ENCODE measurements around the gene IP6K3.

DNA sequence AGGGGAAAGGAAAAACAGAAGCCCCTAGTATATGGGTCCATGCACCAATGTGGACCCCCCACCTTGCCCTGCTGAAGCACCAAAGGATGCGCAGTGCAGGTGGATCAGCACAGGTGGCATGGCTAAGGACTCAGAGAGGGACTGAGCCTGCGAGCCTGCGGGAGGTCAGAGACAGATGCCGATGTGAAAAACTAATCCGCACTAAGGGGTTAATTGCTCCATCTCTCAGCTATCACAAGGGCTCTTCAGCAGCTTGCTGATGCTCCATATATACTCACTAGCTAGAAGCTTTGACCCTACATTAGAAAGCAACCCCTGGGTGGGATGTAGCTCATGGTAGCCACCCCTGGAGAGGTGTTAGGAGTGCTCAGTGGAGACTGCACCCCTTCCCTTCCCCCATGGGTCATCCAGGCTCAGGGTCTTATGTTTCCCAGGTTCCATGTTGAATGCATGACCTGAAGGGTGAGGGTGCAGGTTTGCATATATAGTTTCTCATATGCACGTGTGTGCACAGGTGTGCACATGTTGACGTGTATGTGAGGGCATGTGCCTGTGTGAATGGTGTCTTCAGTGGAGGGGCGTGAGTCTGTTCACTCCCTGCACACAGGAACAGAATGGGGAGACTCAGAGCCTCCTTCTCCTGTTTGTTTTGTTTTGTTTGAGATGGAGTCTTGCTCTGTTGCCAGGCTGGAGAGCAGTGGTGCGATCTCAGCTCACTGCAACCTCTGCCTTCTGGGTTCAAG lies 13.4 kb upstream of the IP6K3 start:
- TF ChIP-seq ZNF274 (IDR thresholded peaks at IDR 0.05; ENCODE audit: low read depth, low read length) (no peak), YY1 (IDR thresholded peaks at IDR 0.05; ENCODE audit: insufficient read depth, insufficient read length) (no peak)
